ENCODE measurements around the gene F12.

- TF ChIP-seq, protein P1, sequence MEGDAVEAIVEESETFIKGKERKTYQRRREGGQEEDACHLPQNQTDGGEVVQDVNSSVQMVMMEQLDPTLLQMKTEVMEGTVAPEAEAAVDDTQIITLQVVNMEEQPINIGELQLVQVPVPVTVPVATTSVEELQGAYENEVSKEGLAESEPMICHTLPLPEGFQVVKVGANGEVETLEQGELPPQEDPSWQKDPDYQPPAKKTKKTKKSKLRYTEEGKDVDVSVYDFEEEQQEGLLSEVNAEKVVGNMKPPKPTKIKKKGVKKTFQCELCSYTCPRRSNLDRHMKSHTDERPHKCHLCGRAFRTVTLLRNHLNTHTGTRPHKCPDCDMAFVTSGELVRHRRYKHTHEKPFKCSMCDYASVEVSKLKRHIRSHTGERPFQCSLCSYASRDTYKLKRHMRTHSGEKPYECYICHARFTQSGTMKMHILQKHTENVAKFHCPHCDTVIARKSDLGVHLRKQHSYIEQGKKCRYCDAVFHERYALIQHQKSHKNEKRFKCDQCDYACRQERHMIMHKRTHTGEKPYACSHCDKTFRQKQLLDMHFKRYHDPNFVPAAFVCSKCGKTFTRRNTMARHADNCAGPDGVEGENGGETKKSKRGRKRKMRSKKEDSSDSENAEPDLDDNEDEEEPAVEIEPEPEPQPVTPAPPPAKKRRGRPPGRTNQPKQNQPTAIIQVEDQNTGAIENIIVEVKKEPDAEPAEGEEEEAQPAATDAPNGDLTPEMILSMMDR (IDR thresholded peaks at IDR 0.05; ENCODE audit: low read length): no peak
- TF ChIP-seq EZH2 (IDR thresholded peaks at IDR 0.05; ENCODE audit: borderline replicate concordance, low read length): no peak
These were observed 5.1 kb upstream of the F12 start for GRCh38 chr5:177414481-177414880.

Measured in OCI-LY1 (cell line).